A673 (cell line): ENCODE measurements around the gene RIC1. TPM values are rescaled to one million over a fixed set of nuclear protein-coding genes. Genes with fewer than 3 reads are reported as not detected.

ENCODE experiments used
- BruUV-seq: library from RNA; stranded (reverse); fragments of 400-500 nt; replicated peaks from 2 replicates; lab custom pipeline; 2021; lab: Mats Ljungman, UMichigan
- CTCF ChIA-PET: fragments of 300-600 bp; sonication (Branson Sonifier 250); formaldehyde crosslinking; loops from one replicate; lab custom pipeline; 2022; ENCODE audit warnings: antibody characterized with exemption; lab: Charles Lee
- POLR2A ChIA-PET: fragments of 300-600 bp; sonication (Branson Sonifier 250); formaldehyde crosslinking; loops from one replicate; lab custom pipeline; 2022; ENCODE audit warnings: antibody characterized with exemption; ENCODE audit not compliant: low non-redundant PET; lab: Charles Lee
- DNase-seq: peaks from one replicate; pipeline ENCODE4 v3.0.0-alpha.2; 2015; ENCODE audit warnings: low spot score
- H3K27ac ChIP-seq: fragments of 200-600 bp; sonication (generic); 2 replicates; pipeline ENCODE4 v1.5.1; 2016; ENCODE audit warnings: mixed run types, low read depth, mild to moderate bottlenecking, mixed read lengths, antibody characterized with exemption, low read length; ENCODE audit not compliant: poor library complexity, severe bottlenecking
- H3K27me3 ChIP-seq: fragments of 200-600 bp; sonication (generic); replicated peaks from 2 replicates; pipeline ENCODE4 v1.6.1; 2017; ENCODE audit warnings: mixed run types, low read depth, mild to moderate bottlenecking, mixed read lengths, antibody characterized with exemption, low read length; ENCODE audit not compliant: insufficient read depth, poor library complexity
- H3K36me3 ChIP-seq: fragments of 200-600 bp; sonication (generic); 2 replicates; pipeline ENCODE4 v1.6.1; 2016; ENCODE audit warnings: mixed run types, mild to moderate bottlenecking, mixed read lengths, antibody characterized with exemption, low read length; ENCODE audit not compliant: insufficient read depth, poor library complexity, severe bottlenecking
- H3K4me1 ChIP-seq: fragments of 200-600 bp; sonication (generic); 2 replicates; pipeline ENCODE4 v1.6.1; 2017; ENCODE audit warnings: mixed run types, mild to moderate bottlenecking, mixed read lengths, antibody characterized with exemption, low read length; ENCODE audit not compliant: insufficient read depth, poor library complexity, severe bottlenecking
- H3K4me3 ChIP-seq: fragments of 200-600 bp; sonication (generic); 2 replicates; pipeline ENCODE4 v1.5.1; 2016; ENCODE audit warnings: low read depth, mixed run types, mild to moderate bottlenecking, mixed read lengths, low read length; ENCODE audit not compliant: poor library complexity, severe bottlenecking
- H3K9me3 ChIP-seq: fragments of 200-600 bp; sonication (generic); 2 replicates; pipeline ENCODE4 v1.6.1; 2016; ENCODE audit warnings: mixed run types, low read depth, mild to moderate bottlenecking, mixed read lengths, antibody characterized with exemption, low read length; ENCODE audit not compliant: poor library complexity, severe bottlenecking
- EZH2 ChIP-seq: fragments of 200-600 bp; sonication (generic); IDR thresholded peaks from 2 replicates; pipeline ENCODE4 v1.6.1; 2017; ENCODE audit warnings: borderline replicate concordance, low read depth, mild to moderate bottlenecking, mixed read lengths, antibody characterized with exemption, low read length; ENCODE audit not compliant: poor library complexity, severe bottlenecking
- intact Hi-C: fragments of 100-400 bp; cut with micrococcal nuclease; formaldehyde crosslinking; loops from one replicate; pipeline ENCODE4 v1.10.0; 2022; ENCODE audit not compliant: unreplicated experiment
- total RNA-seq: library from RNA; stranded (reverse); gene quantifications from 2 replicates; pipeline ENCODE4 v1.2.3, GENCODE V29; 2021
- TF ChIP-seq, protein P1 (sequence below): fragments of 300-800, 200-600 bp; sonication (generic); conservative IDR thresholded peaks from 2 replicates; pipeline ENCODE4 v1.5.1; 2017; ENCODE audit warnings: low read depth, mild to moderate bottlenecking, antibody characterized with exemption, low read length, moderate library complexity, mixed read lengths

The RIC1 gene
- total RNA-seq, 1 experiment from 2014 or later: 23.3 TPM

DNA sequence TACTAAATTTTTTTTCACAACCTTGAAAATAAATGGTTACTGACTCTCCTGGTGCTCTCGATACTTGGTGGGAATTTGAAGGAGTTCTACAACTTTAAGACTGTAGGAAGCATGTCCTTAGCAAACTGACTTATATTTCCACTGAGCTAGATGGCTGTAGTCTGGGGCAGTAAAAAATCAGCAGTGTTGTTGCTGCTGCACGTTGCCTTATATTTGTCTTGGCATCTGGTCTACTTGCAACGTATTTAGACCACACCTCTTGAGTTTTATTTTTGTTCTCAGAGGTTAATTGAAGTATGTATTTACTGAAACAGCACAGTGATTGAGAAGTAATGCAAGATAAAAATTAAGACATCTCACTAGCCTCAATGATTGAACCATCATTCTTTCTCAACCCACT, 127.7 kb downstream of the RIC1 start:
- H3K9me3 ChIP-seq: no peaks in the 10 kb centered on the region
- intact Hi-C loops: no loop called here
- no peaks in the 10 kb centered on the region for H3K27me3 ChIP-seq
- BruUV-seq: no TSS peak
- ChIA-PET POLR2A (no interaction called here), CTCF (no interaction called here)
- peaks cover 6% of the 10 kb centered on the region for H3K36me3 ChIP-seq
- TF ChIP-seq EZH2: no peak
- TF ChIP-seq, protein P1, sequence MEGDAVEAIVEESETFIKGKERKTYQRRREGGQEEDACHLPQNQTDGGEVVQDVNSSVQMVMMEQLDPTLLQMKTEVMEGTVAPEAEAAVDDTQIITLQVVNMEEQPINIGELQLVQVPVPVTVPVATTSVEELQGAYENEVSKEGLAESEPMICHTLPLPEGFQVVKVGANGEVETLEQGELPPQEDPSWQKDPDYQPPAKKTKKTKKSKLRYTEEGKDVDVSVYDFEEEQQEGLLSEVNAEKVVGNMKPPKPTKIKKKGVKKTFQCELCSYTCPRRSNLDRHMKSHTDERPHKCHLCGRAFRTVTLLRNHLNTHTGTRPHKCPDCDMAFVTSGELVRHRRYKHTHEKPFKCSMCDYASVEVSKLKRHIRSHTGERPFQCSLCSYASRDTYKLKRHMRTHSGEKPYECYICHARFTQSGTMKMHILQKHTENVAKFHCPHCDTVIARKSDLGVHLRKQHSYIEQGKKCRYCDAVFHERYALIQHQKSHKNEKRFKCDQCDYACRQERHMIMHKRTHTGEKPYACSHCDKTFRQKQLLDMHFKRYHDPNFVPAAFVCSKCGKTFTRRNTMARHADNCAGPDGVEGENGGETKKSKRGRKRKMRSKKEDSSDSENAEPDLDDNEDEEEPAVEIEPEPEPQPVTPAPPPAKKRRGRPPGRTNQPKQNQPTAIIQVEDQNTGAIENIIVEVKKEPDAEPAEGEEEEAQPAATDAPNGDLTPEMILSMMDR: no peak
- no peak overlapping the region for H3K4me3 ChIP-seq
- no peak overlapping the region for H3K27ac ChIP-seq
- no peaks in the 10 kb centered on the region for H3K4me1 ChIP-seq
- DNase-seq: no peak

DNA sequence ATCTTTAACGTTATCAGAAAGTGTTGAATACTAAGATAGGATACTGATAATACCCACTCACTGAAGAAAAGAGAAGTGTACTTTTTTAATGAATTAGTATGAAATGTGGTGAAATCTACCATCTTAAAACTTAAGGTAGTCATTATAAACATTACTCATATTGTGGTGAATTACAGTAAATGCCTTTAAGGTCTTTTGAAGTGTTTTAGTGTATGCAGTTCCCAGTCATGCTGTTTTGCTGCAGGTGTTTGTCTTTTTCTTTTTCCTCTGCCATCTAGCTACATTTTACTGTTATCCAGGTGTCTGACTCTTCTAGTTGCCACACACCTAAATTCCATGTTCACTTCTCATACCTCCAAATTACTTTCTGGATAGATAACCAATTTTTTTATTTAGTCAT, 131.4 kb downstream of the RIC1 start:
- ChIA-PET POLR2A (no interaction called here), CTCF (no interaction called here)

DNA sequence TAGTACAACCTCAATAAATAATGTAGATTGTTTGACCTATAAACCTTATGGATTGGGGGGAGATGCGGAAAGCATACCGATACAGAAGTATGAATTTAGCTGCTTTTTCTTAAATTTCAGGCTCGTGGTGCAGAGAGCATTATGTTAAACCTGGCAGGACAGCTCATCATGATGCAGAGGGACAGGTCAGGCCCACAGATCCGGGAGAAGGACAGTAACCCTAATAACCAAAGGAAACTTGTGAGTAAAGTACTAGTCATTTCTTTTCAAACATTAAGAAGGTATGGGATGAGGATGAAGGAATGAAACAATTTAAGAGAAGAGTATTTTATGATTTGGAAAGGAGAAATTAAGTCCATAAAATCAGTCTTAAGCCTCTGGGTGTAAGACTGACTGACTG, 133.5 kb downstream of the RIC1 start:
- TF ChIP-seq, protein P1: no peak
- TF ChIP-seq EZH2: no peak
- Histone ChIP-seq H3K4me3 (no peak overlapping the region), H3K27ac (no peak overlapping the region), H3K36me3 (peaks cover 48% of the 10 kb centered on the region), H3K9me3 (no peaks in the 10 kb centered on the region), H3K27me3 (no peaks in the 10 kb centered on the region), H3K4me1 (no peaks in the 10 kb centered on the region)
- no TSS peak for BruUV-seq
- no peak for DNase-seq
- ChIA-PET CTCF (no interaction called here), POLR2A (no interaction called here)
- intact Hi-C loops: no loop called here

More for the DNA sequence above, 131.4 kb downstream of the RIC1 start:
- no peaks in the 10 kb centered on the region for H3K27me3 ChIP-seq
- H3K4me3 ChIP-seq: no peak overlapping the region
- TF ChIP-seq, protein P1: no peak
- TF ChIP-seq EZH2: no peak
- BruUV-seq: no TSS peak
- no peak overlapping the region for H3K27ac ChIP-seq
- H3K9me3 ChIP-seq: no peaks in the 10 kb centered on the region
- intact Hi-C loops: no loop called here
- no peak for DNase-seq
- H3K4me1 ChIP-seq: no peaks in the 10 kb centered on the region
- H3K36me3 ChIP-seq: peaks cover 34% of the 10 kb centered on the region
